PC-3 (cell line): ENCODE measurements around the gene PLEKHM2. TPM values are rescaled to one million over a fixed set of nuclear protein-coding genes. Genes with fewer than 3 reads are reported as not detected.
A peak's percentile ranks its signal among the peaks of the same experiment; 100 is the strongest.

Source experiments
- ATAC-seq: fragments of 200-7000 bp; cut with Tn5 transposase; 2 replicates; pipeline ENCODE4 v1.9.1; 2020; ENCODE audit warnings: mild to moderate bottlenecking, moderate library complexity
- BruUV-seq: library from RNA; stranded (reverse); fragments of 400-500 nt; replicated peaks from 2 replicates; lab custom pipeline; 2021; lab: Mats Ljungman, UMichigan
- CTCF ChIA-PET: fragments of 300-600 bp; sonication (Branson Sonifier 250); formaldehyde crosslinking; loops from one replicate; lab custom pipeline; 2022; ENCODE audit warnings: antibody characterized with exemption; lab: Charles Lee
- POLR2A ChIA-PET: fragments of 300-600 bp; sonication (Branson Sonifier 250); formaldehyde crosslinking; loops from one replicate; lab custom pipeline; 2022; ENCODE audit warnings: antibody characterized with exemption; ENCODE audit not compliant: unreplicated experiment; lab: Charles Lee
- DNase-seq: peaks from one replicate; pipeline ENCODE4 v3.0.0-alpha.2; 2015
- H2AFZ ChIP-seq: fragments of 300-600 bp; sonication (generic); 2 replicates; pipeline ENCODE4 v1.6.0; 2016; ENCODE audit warnings: antibody characterized with exemption, low read length
- H3F3A ChIP-seq: fragments of 300-600 bp; sonication (generic); one replicate; pipeline ENCODE4 v1.6.0; 2017; ENCODE audit warnings: antibody characterized with exemption, low read length, control low read depth, mild to moderate bottlenecking; ENCODE audit not compliant: unreplicated experiment
- H3K27ac ChIP-seq: fragments of 300-600 bp; sonication (generic); 2 replicates; pipeline ENCODE4 v1.5.1; 2016; ENCODE audit warnings: mild to moderate bottlenecking, low read length
- H3K27me3 ChIP-seq: fragments of 300-600 bp; sonication (generic); 2 replicates; pipeline ENCODE4 v1.6.1; 2016; ENCODE audit warnings: low read length, mixed read lengths
- H3K36me3 ChIP-seq: fragments of 300-600 bp; sonication (generic); 2 replicates; pipeline ENCODE4 v1.6.1; 2016; ENCODE audit warnings: low read depth, mixed run types, low read length, mixed read lengths
- H3K4me1 ChIP-seq: fragments of 300-600 bp; sonication (generic); 2 replicates; pipeline ENCODE4 v1.5.1; 2016; ENCODE audit warnings: low read length; ENCODE audit not compliant: insufficient read depth
- H3K4me2 ChIP-seq: fragments of 300-600 bp; sonication (generic); 2 replicates; pipeline ENCODE4 v1.6.0; 2016; ENCODE audit warnings: low read length
- H3K4me3 ChIP-seq: fragments of 300-600 bp; sonication (generic); 2 replicates; pipeline ENCODE4 v1.5.1; 2016; ENCODE audit warnings: mild to moderate bottlenecking, low read length, mixed read lengths
- H3K79me2 ChIP-seq: fragments of 300-600 bp; sonication (generic); 2 replicates; pipeline ENCODE4 v1.6.1; 2017; ENCODE audit warnings: low read length, mixed read lengths
- H3K9ac ChIP-seq: fragments of 300-600 bp; sonication (generic); 2 replicates; pipeline ENCODE4 v1.6.0; 2016; ENCODE audit warnings: mild to moderate bottlenecking, low read length
- H3K9me2 ChIP-seq: fragments of 300-600 bp; sonication (generic); replicated peaks from 2 replicates; pipeline ENCODE4 v1.6.1; 2016; ENCODE audit warnings: mixed run types, low read length, mixed read lengths
- H3K9me3 ChIP-seq: fragments of 300-600 bp; sonication (generic); 2 replicates; pipeline ENCODE4 v1.6.1; 2016; ENCODE audit warnings: low read length, mixed read lengths
- H4K20me1 ChIP-seq: fragments of 300-600 bp; sonication (generic); 2 replicates; pipeline ENCODE4 v1.6.1; 2016; ENCODE audit warnings: low read length, mixed read lengths
- EZH2 ChIP-seq: fragments of 300-600 bp; sonication (generic); IDR thresholded peaks from one replicate; pipeline ENCODE4 v1.6.1; 2017; ENCODE audit warnings: antibody characterized with exemption, mild to moderate bottlenecking, low read length; ENCODE audit not compliant: unreplicated experiment
- EZH2phosphoT487 ChIP-seq: fragments of 300-600 bp; sonication (generic); IDR thresholded peaks from 2 replicates; pipeline ENCODE4 v1.6.1; 2018; ENCODE audit warnings: mild to moderate bottlenecking, antibody characterized with exemption, low read length, borderline replicate concordance
- intact Hi-C: fragments of 100-400 bp; cut with micrococcal nuclease; formaldehyde crosslinking; loops from 2 replicates; pipeline ENCODE4 v1.9.0; 2023
- total RNA-seq: library from RNA; depleted of rRNA; stranded (reverse); fragments of >200 nt; gene quantifications from 2 replicates; pipeline ENCODE4 v1.2.3, GENCODE V29; 2014
- TF ChIP-seq, protein P1 (sequence below): fragments of 300-600 bp; sonication (generic); conservative IDR thresholded peaks from 2 replicates; pipeline ENCODE4 v1.5.1; 2017; ENCODE audit warnings: antibody characterized with exemption, low read depth, mild to moderate bottlenecking, low read length

PLEKHM2 gene
- total RNA-seq, 1 experiment from 2014 or later = 31.3 TPM

DNA sequence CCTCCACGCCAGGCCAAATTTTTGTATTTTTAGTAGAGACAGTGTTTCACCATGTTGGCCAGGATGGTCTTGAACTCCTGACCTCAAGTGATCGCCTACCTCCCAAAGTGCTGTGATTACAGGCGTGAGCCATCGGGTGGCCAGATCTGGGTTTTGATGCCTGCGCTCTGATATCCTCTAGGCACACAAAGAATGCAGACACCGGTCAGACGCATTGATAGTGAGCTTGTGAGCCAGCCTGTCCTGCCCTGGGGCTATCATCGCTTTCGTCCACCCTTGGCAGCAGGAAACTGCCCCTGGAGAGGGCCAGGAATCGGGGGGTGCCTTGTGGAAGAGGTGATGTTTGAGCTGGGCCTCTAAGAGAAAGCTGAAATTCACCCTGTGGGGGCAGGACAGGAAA, 78.4 kb downstream of the PLEKHM2 start:
- Histone ChIP-seq H3K27ac (no peak overlapping the region), H3K36me3 (peaks cover 3% of the 10 kb centered on the region; the same call in 1 of the 2 replicates), H3K4me1 (peaks cover 48% of the 10 kb centered on the region), H3K27me3 (no peaks in the 10 kb centered on the region), H3K79me2 (peaks cover 49% of the 10 kb centered on the region), H3K9ac (no peak overlapping the region), H4K20me1 (no peaks in the 10 kb centered on the region), H3K9me3 (no peaks in the 10 kb centered on the region), H3K4me3 (no peak overlapping the region), H3F3A (no peaks in the 10 kb centered on the region), H3K4me2 (no peak overlapping the region), H2AFZ (no peak overlapping the region), H3K9me2 (no peaks in the 10 kb centered on the region)
- intact Hi-C loops = no loop called here
- BruUV-seq = no TSS peak
- ATAC-seq (no peak), DNase-seq (no peak)
- POLR2A ChIA-PET = no interaction called here
- CTCF ChIA-PET = no interaction called here
- no peak for TF ChIP-seq EZH2
- TF ChIP-seq, protein P1, sequence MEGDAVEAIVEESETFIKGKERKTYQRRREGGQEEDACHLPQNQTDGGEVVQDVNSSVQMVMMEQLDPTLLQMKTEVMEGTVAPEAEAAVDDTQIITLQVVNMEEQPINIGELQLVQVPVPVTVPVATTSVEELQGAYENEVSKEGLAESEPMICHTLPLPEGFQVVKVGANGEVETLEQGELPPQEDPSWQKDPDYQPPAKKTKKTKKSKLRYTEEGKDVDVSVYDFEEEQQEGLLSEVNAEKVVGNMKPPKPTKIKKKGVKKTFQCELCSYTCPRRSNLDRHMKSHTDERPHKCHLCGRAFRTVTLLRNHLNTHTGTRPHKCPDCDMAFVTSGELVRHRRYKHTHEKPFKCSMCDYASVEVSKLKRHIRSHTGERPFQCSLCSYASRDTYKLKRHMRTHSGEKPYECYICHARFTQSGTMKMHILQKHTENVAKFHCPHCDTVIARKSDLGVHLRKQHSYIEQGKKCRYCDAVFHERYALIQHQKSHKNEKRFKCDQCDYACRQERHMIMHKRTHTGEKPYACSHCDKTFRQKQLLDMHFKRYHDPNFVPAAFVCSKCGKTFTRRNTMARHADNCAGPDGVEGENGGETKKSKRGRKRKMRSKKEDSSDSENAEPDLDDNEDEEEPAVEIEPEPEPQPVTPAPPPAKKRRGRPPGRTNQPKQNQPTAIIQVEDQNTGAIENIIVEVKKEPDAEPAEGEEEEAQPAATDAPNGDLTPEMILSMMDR = no peak
- no peak for TF ChIP-seq EZH2phosphoT487

DNA sequence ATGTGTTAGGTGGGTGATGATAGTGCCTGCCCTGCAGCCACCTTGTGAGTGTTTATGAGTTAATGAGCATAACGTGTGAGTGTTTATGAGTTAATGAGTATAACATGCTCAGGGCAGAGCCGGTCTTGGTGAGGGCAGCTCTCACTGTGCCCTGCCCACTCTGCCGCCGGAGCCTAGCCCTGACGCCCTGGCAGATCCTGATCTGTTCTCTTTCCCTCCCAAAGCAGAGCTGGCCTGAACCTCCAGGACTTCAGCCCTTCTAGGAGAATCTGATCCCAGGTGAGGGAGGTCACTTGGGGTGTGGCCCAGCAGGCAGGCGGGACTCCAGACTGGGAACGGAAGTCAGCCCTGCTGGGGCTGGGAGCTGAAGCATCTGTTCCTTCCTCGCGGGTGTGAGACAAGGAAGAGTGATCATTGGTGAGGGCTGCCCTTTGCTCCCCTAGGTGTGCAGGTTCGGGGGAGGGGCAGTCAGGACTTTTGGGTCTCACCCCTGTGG, 80.2 kb downstream of the PLEKHM2 start:
- Histone ChIP-seq H3K27ac (no peak overlapping the region), H2AFZ (no peak overlapping the region), H4K20me1 (no peaks in the 10 kb centered on the region), H3K36me3 (peaks cover 15% of the 10 kb centered on the region), H3F3A (no peaks in the 10 kb centered on the region), H3K4me3 (no peak overlapping the region), H3K9me2 (no peaks in the 10 kb centered on the region), H3K9ac (no peak overlapping the region), H3K4me1 (peaks cover 41% of the 10 kb centered on the region), H3K79me2 (peaks cover 44% of the 10 kb centered on the region), H3K4me2 (no peak overlapping the region), H3K9me3 (no peaks in the 10 kb centered on the region), H3K27me3 (no peaks in the 10 kb centered on the region)
- DNase-seq (no peak), ATAC-seq (no peak)
- no peak for TF ChIP-seq EZH2phosphoT487
- TF ChIP-seq, protein P1 = no peak
- TF ChIP-seq EZH2 = no peak
- no TSS peak for BruUV-seq
- intact Hi-C loops = no loop called here
- ChIA-PET CTCF (no interaction called here), POLR2A (no interaction called here)

DNA sequence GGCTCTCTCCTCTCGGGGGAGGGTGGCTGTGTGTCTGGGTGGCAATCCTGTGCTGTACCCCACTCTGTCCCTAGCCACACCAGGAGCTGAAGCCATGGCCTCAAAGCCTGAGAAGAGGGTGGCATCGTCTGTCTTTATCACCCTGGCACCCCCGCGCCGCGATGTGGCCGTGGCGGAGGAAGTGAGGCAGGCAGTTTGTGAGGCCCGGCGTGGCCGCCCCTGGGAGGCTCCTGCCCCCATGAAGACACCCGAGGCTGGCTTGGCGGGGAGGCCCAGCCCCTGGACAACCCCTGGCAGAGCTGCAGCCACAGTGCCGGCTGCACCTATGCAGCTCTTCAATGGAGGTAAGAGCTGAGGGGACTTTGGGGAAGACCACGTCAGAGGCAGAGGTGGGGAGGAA, 80.8 kb downstream of the PLEKHM2 start:
- Histone ChIP-seq H3K4me1 (peaks cover 36% of the 10 kb centered on the region), H3K79me2 (peaks cover 38% of the 10 kb centered on the region), H3K9ac (no peak overlapping the region), H4K20me1 (no peaks in the 10 kb centered on the region), H3K9me3 (no peaks in the 10 kb centered on the region), H3K4me3 (no peak overlapping the region), H3K27me3 (no peaks in the 10 kb centered on the region), H3K27ac (peak overlapping the region; percentile 81), H2AFZ (no peak overlapping the region), H3K4me2 (no peak overlapping the region), H3K9me2 (no peaks in the 10 kb centered on the region), H3F3A (no peaks in the 10 kb centered on the region), H3K36me3 (peaks cover 15% of the 10 kb centered on the region)
- intact Hi-C loops = no loop called here
- ChIA-PET POLR2A (no interaction called here), CTCF (no interaction called here)
- ATAC-seq (no peak), DNase-seq (no peak)
- BruUV-seq = no TSS peak
- TF ChIP-seq, protein P1 = no peak
- TF ChIP-seq EZH2phosphoT487 (no peak), EZH2 (no peak)
